GM18505 (cell line): Measurements from ENCODE around the gene DHPS.
A peak's percentile ranks its signal among the peaks of the same experiment; 100 is the strongest.
"Not testable (repeated sequence)": the region's sequence is repeated elsewhere in the genome, so short reads cannot be mapped to it uniquely, and the experiment has no call there.

ENCODE experiments used
- ATAC-seq: cut with Tn5 transposase; IDR thresholded peaks from one replicate; pipeline ENCODE4 v1.9.1; 2021; ENCODE audit not compliant: unreplicated experiment
- POLR2A ChIP-seq: IDR thresholded peaks from 4 replicates; pipeline ENCODE4 v1.6.1; 2011; ENCODE audit warnings: borderline replicate concordance; ENCODE audit not compliant: insufficient read depth, insufficient read length; ENCODE audit errors: extremely low read depth

Gene DHPS

GRCh38 chr19:12681074-12681987 lies at the start of gene DHPS:
TSS of gene DHPS (minus strand) at chr19:12681880. CDS start at chr19:12681766, 114 bp downstream.
- ATAC-seq = peak; percentile 61
- peak; percentile 75 for TF ChIP-seq POLR2A

DNA sequence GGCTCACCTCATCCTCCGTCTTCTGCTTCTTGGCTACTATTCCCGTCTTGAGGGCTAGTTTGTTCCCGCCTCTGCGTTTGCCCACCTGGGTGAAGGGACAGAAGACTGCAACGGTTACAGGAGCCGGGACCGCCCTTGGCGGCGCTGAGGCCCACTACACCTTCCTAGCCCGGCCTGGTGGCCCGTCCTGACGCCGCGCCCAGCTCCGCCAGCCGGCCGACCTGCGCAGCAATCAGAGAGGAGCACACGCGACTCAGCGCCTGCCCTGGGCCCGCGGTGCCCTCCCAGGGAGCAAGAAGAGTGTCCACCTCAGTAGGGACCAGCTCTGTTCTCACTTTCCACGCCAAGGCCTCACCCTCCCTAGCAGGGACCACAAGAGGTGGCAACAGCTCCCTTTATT lies 49.7 kb upstream of the DHPS start:
- TF ChIP-seq POLR2A = no peak
- no peak for ATAC-seq

- TF ChIP-seq POLR2A = no peak
- no peak for ATAC-seq
Observed at GRCh38 chr19:12730064-12730463, 48.4 kb upstream of the DHPS start.

DNA sequence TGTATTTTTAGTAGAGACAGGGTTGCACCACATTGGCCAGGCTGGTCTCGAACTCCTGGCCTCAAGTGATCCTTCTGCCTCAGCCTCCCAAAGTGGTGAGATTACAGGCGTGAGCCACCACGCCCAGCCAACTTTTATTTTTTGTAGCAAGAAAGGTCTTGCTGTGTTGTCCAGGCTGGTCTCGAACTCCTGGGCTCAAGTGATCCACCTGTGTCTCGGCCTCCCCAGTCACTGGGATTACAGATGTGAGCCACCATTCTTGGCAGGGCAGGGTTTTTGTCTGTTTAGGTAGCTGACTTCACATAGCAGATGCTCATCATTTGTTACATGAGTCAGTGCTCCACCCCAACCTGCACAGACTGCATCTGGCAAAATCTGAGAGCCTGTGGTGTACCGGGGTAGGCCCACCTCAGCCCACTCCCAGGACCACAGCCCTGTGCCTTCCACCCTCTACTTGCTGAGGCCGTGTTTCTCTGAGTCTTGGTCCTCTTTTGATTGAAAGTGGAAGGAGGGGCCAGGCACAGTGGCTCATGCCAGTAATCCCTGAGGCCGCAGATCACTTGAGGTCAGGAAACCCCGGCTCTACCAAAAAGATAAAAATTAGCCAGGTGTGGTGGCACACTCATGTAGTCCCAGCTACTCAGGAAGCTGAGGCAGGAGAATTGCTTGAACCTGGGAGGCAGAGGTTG lies 46.2 kb upstream of the DHPS start:
- no peak for ATAC-seq
- TF ChIP-seq POLR2A = no peak

DNA sequence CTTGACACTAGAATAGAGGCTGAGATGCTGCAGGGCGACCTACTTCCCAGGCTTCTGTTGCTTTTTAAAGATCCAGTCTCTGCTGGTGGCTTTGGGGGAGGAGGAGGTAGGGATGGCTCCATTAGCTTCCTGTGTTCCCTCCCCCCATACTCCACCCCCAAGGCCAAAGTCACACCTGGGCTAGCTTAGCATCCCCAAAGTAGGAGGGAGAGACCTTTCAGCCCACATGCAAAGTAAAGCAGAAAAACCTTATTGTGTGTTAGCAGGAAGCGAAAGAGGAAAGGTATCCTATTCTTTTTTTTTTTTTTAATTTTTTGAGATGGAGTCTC lies 45.3 kb upstream of the DHPS start:
- ATAC-seq = no peak
- TF ChIP-seq POLR2A = no peak

DNA sequence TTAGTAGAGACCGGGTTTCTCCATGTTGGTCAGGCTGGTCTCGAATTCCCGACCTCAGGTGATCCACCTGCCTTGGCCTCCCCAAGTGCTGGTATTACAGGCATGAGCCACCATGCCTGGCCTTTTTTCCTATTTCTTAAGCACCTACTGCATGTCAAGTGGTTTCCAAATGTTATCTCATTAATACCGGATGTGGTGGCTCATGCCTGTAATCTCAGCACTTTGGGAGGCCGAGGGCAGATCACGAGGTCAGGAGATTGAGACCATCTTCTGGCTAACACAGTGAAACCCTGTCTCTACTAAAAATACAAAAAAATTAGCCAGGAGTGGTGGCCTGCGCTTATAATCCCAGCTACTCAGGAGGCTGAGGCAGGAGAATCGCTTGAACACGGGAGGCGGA lies 43.9 kb upstream of the DHPS start:
- not testable (repeated sequence) for ATAC-seq

DNA sequence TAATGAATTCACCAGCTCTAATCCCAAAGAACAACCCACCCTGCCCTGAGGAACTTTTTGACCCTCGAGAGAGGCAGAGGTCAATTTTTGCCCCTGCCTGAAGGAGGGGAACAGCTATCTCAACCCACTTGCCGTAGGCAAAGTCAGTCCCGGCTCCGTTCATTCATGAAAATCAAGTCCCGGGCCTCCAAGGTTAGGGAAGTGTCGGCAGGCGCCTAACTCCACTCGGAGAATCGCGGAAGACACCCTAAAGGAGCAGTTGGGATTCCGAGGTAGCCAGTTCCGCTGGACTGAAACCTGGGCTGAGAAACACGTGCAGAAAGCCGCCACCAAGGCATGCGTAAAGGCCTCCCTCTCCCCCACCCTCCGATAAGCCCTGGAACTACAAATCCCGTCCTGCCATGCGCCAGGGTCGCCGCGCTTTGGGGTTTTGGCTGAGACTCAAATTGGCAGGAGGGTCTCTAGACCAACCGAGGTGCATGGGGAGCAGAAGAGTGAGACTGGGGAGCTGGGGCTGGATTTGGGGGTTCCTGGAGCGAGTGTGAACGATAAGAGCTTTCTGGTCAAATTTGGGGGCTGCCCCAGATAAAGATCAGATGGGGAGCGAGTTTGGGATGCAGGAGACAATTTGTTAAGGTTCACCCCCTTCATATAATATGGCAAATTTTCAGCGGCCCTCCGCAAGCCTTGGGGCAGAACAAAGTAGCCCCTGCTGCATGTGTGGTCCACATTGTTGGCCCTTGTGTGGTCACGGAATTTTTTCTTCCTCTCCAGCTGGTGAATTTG lies 42.2 kb upstream of the DHPS start, which contains the start of gene TNPO2:
TNPO2 (minus strand) TSS at position 292 of the 786 bp plus-strand sequence. CDS start 2,955 bp downstream, outside the sequence.
- TF ChIP-seq POLR2A = peak; percentile 60
- no peak for ATAC-seq

DNA sequence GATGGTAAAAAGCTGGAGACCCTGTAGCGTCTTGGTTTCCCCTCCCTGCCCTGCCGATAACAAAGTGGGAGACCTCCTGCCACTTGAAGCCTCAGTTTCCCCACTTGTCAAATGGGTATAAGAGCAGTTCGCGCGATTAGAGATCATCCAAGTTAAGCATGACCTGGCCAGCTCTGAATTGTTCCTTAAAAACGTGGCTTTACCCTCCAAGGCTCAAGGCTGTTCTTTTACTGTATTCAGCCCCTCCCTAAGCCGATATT lies 41.6 kb upstream of the DHPS start:
- no peak for ATAC-seq
- TF ChIP-seq POLR2A = peak; percentile 14

DNA sequence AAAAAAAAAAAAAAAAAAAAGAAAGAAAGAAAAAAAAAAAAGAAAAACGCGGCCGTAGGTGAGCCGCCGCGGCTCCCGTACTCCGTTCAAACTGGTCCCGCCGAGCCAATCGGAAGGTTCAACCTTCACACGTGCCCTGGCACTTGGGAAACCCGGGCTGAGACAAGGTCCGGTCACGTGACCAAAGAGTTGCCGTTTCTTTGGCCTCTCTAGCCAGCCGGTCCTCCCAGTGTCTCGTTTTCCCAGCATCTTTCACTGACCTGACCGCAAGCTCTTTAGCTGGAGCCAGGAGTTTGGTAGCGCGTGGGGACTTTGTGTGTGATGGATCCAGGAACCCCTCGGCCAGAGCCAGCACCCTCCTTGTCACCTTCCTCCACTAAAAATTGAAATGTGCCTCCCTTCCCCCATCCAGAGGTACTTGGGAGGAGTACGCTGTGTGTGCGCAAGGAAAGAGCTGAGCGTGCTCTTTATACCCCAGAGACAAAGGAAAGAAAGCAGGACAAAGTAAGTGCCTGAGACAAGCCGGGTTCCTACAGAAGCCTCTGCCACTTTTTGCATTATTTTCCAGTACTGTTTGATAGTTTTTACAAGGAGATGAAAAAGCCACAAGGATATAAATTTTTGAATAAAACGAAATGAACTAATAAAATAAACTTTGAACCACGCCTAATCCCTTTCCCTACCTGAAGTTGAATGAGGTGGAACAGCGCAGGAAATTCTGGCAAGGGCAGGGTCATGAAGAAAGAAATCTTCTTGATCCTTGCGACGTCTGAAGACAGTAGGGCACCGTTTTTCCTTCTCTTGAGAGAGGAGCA lies 41.1 kb upstream of the DHPS start:
- ATAC-seq = peak; percentile 68
- TF ChIP-seq POLR2A = peak; percentile 58

GRCh38 chr19:12721656-12722565 lies 40.2 kb upstream of the DHPS start:
- ATAC-seq = peak; percentile 20
- TF ChIP-seq POLR2A = no peak

- ATAC-seq = no peak
- peak; percentile 12 for TF ChIP-seq POLR2A
Observed at GRCh38 chr19:12720851-12721655, 39.4 kb upstream of the DHPS start.
